ENCODE measurements around the gene MRPL30.

The MRPL30 gene

DNA sequence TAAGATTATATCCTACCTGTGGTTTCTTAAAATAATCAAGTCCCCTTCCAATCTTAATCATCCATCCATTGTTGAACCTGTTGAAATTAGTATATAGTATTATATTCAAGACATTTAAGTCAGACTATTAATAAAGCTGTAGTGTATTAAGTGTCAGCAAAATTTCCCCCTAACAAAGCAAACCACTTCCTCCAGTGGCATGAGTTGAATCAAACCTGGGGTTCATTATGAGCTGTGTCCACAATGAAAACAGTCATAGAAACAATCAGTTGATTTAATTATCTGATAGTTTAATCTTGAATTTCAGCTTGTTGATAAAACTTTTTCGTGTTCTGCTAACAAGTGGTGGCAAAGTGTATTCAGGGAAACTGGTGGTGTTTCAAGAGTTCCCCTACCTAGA lies 11.4 kb upstream of the MRPL30 start:
- peaks cover 51% of the 10 kb centered on the region for H3K36me3 Mint-ChIP-seq (ENCODE audit: low read depth)
- TF ChIP-seq, protein P1, sequence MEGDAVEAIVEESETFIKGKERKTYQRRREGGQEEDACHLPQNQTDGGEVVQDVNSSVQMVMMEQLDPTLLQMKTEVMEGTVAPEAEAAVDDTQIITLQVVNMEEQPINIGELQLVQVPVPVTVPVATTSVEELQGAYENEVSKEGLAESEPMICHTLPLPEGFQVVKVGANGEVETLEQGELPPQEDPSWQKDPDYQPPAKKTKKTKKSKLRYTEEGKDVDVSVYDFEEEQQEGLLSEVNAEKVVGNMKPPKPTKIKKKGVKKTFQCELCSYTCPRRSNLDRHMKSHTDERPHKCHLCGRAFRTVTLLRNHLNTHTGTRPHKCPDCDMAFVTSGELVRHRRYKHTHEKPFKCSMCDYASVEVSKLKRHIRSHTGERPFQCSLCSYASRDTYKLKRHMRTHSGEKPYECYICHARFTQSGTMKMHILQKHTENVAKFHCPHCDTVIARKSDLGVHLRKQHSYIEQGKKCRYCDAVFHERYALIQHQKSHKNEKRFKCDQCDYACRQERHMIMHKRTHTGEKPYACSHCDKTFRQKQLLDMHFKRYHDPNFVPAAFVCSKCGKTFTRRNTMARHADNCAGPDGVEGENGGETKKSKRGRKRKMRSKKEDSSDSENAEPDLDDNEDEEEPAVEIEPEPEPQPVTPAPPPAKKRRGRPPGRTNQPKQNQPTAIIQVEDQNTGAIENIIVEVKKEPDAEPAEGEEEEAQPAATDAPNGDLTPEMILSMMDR (IDR thresholded peaks at IDR 0.05) = no peak
- no peaks in the 10 kb centered on the region for H3K4me1 Mint-ChIP-seq
- no peaks in the 10 kb centered on the region for H3K27me3 Mint-ChIP-seq (ENCODE audit: low read depth, poor library complexity)
- no peak for DNase-seq
- H3K4me3 Mint-ChIP-seq = no peak overlapping the region
- no peaks in the 10 kb centered on the region for H3K9me3 Mint-ChIP-seq
- H3K27ac Mint-ChIP-seq = no peak overlapping the region

DNA sequence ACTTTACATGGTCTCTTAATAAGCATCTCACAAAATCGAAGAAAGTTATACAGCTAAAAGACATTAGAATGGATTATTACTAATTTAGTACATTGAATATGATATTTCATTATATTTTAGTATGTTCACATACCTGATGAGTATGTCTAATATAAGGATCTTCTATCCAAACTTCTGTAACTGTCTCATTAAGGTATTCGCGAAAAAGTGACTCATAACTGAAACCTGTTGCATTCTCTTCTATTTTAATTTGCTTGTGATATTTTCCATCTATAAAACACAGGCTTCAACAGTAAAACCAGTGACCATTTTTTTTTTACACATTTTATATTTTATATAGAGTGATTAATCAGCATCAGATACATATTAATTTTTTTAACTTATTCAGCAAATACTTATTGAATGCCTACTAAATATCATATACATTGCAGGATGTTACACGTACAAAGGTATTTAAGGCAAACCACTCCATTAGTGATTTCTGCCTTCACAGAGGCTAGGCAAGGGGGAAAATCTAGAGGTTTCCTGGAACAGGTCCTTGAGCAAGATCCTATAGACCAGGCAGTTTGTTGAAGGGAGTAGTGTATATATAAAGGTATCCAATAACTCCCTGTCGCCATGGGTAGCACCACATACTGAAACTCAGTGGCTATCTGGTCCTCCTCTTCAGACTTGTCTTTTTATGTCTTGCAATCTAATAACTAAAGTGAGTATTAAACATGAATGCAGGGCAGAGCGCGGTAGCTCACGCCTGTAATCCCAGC lies 9.4 kb upstream of the MRPL30 start:
- H3K27me3 Mint-ChIP-seq (ENCODE audit: low read depth, poor library complexity) = no peaks in the 10 kb centered on the region
- no peak overlapping the region for H3K4me3 Mint-ChIP-seq
- DNase-seq = no peak
- peaks cover 43% of the 10 kb centered on the region for H3K36me3 Mint-ChIP-seq (ENCODE audit: low read depth)
- H3K4me1 Mint-ChIP-seq = no peaks in the 10 kb centered on the region
- no peaks in the 10 kb centered on the region for H3K9me3 Mint-ChIP-seq
- TF ChIP-seq, protein P1 (IDR thresholded peaks at IDR 0.05) = no peak
- H3K27ac Mint-ChIP-seq = peak overlapping the region; percentile 32

DNA sequence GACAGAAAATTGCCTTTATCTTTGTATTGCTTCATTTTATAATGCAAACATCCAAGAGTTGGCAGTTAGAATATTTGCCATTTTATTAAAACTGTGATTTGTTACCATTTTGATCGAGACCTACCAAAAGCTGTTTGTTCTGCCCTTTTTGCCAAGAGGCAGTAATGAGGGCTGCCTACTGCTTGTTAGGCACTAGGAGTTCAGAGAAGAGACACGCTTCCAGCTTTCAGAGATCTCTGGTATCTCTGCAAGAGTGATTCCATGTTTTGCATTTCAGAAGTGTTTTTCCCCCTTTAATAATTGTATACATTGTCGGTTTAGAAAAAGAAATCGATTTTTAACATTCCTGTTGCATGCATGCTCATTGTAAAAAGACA lies 628 bp downstream of the MRPL30 start:
- Mint-ChIP-seq H3K4me1 (peaks cover 42% of the 10 kb centered on the region), H3K36me3 (ENCODE audit: low read depth) (peaks cover 31% of the 10 kb centered on the region), H3K4me3 (peak overlapping the region; percentile 100), H3K27me3 (ENCODE audit: low read depth, poor library complexity) (no peaks in the 10 kb centered on the region), H3K9me3 (peaks cover 8% of the 10 kb centered on the region), H3K27ac (peak overlapping the region; percentile 98)
- TF ChIP-seq, protein P1 (IDR thresholded peaks at IDR 0.05) = no peak
- no peak for DNase-seq

DNA sequence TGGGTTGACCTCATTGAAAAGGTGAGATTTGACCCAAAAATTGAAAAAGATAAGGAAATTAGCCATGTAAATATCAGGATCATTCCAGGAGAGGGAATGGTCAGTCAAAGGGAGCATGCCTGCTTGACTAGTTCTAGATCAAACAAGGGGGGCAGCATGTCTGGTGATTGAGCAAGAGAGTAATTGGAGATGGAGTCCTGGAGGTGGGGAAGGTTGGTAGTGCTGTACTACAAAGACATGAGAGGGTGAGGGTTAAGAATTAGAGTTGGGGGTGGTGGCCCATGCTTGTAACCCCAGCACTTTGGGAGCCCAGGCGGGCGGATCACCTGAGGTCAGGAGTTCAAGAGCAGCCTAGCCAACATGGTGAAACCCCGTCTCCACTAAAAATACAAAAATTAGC lies 2.0 kb downstream of the MRPL30 start:
- Mint-ChIP-seq H3K36me3 (ENCODE audit: low read depth) (peaks cover 36% of the 10 kb centered on the region), H3K27ac (peak overlapping the region; percentile 38), H3K27me3 (ENCODE audit: low read depth, poor library complexity) (no peaks in the 10 kb centered on the region), H3K9me3 (peaks cover 8% of the 10 kb centered on the region), H3K4me1 (peaks cover 42% of the 10 kb centered on the region), H3K4me3 (peak overlapping the region; percentile 100)
- no peak for DNase-seq
- TF ChIP-seq, protein P1 (IDR thresholded peaks at IDR 0.05) = no peak

DNA sequence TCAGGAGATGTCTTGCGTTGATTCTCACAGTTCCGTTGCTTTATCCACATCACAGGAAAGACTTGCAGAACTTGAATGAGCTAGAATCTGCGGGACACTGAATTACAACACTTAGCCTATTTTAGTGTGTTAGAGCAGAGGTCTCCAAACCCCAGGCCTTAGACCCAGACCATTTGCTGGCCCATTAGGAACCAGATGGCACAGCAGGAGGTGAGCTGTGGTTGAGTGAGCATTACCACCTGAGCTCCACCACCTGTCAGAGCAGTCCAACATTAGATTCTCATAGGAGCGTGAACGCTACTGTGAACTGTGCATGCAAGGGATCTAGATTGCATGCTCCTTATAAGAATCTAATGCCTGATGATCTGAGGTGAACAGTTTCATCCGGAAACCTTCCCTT lies 3.8 kb downstream of the MRPL30 start:
- H3K4me1 Mint-ChIP-seq = peaks cover 26% of the 10 kb centered on the region
- H3K27ac Mint-ChIP-seq = no peak overlapping the region
- no peak for DNase-seq
- H3K36me3 Mint-ChIP-seq (ENCODE audit: low read depth) = peaks cover 52% of the 10 kb centered on the region
- H3K27me3 Mint-ChIP-seq (ENCODE audit: low read depth, poor library complexity) = no peaks in the 10 kb centered on the region
- H3K9me3 Mint-ChIP-seq = peaks cover 8% of the 10 kb centered on the region
- TF ChIP-seq, protein P1 (IDR thresholded peaks at IDR 0.05) = no peak
- H3K4me3 Mint-ChIP-seq = no peak overlapping the region

DNA sequence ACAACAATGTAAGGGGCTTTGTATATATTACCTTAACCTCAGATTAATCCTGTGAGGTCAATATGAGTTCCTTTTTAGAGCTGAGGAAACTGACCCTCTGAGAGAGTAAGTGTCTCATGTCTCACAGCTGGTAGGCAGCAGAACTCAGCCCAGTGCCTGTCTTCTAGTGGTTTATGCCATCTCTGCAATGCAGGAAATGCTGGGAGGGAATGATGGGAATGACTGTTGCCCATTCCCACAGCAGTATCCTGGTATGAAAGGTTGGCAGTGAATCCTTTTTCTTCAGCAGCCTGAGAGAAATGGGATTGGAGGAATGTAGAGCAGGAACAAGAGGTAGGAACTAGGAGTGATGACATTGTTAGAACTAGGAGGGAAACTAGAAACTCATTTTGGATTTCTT lies 6.0 kb downstream of the MRPL30 start:
- Mint-ChIP-seq H3K4me1 (peaks cover 8% of the 10 kb centered on the region), H3K9me3 (peaks cover 8% of the 10 kb centered on the region), H3K27me3 (ENCODE audit: low read depth, poor library complexity) (no peaks in the 10 kb centered on the region), H3K27ac (peak overlapping the region; percentile 82), H3K36me3 (ENCODE audit: low read depth) (peaks cover 73% of the 10 kb centered on the region), H3K4me3 (no peak overlapping the region)
- no peak for DNase-seq
- TF ChIP-seq, protein P1 (IDR thresholded peaks at IDR 0.05) = no peak
